ENCODE results near the gene SEC31B. TPM values are rescaled to one million over a fixed set of nuclear protein-coding genes. Genes with fewer than 3 reads are reported as not detected.

The SEC31B gene
- total and polyA plus RNA-seq, 9 of the 15 experiments (the other 6 are each of a cell fraction or from before 2014, with no cell fraction given) = 0.91 to 7.0 (median 2.4) TPM

- TF ChIP-seq MBD2 (IDR thresholded peaks at IDR 0.05; ENCODE audit: borderline replicate concordance, low read depth) (no peak), SUPT5H (IDR thresholded peaks at IDR 0.05) (no peak), SAFB2 (IDR thresholded peaks at IDR 0.05; ENCODE audit: borderline replicate concordance, low read depth, low read length, severe bottlenecking) (no peak), ZMIZ1 (IDR thresholded peaks at IDR 0.05; ENCODE audit: low read depth in 2 of 2, low read length in 2 of 2) (no peak), ZBED1 (IDR thresholded peaks at IDR 0.05) (no peak), ZKSCAN3 (CRISPR knock-in tag; IDR thresholded peaks at IDR 0.05) (no peak), MYNN (IDR thresholded peaks at IDR 0.05) (no peak), MYNN (CRISPR knock-in tag; IDR thresholded peaks at IDR 0.05) (no peak), THRB (CRISPR knock-in tag; conservative IDR thresholded peaks at IDR 0.05) (no peak)
Observed at GRCh38 chr10:100489396-100489795, 30.3 kb downstream of the SEC31B start (continued).
